Esophagus muscularis mucosa (tissue), 4 donors: Measurements from ENCODE around the gene TPM3. TPM values are rescaled to one million over a fixed set of nuclear protein-coding genes. Genes with fewer than 3 reads are reported as not detected.

Experiments used
- DNase-seq: peaks from one replicate; pipeline ENCODE4 v3.0.0-alpha.2; 2017; ENCODE audit errors: extremely low spot score
- H3K27ac ChIP-seq, 4 donors: fragments of 200-600 bp; sonication (generic); replicated peaks in 1 of 4; 1 replicate in 3 of 4; 2 replicates in 1 of 4; pipeline ENCODE4 v1.5.1; 2016 to 2019; ENCODE audit warnings: mild to moderate bottlenecking in 1 of 4
- H3K27me3 ChIP-seq, 4 donors: fragments of 200-600 bp; sonication (generic); one replicate each; pipeline versions ENCODE4 v1.5.1 to v1.6.0; 2016 to 2019
- H3K36me3 ChIP-seq, 4 donors: fragments of 200-600 bp; sonication (generic); one replicate each; pipeline ENCODE4 v1.5.1; 2016 to 2019
- H3K4me1 ChIP-seq, 4 donors: fragments of 200-600 bp; sonication (generic); one replicate each; pipeline ENCODE4 v1.5.1; 2016 to 2019
- H3K4me3 ChIP-seq, 4 donors: fragments of 200-600 bp; sonication (generic); 1 replicate in 2 of 4; 2 replicates in 2 of 4; pipeline ENCODE4 v1.5.1; 2016 to 2019; ENCODE audit warnings: mild to moderate bottlenecking in 4 of 4, moderate library complexity in 1 of 4
- H3K9me3 ChIP-seq, 4 donors: fragments of 200-600 bp; sonication (generic); 1 replicate in 3 of 4; 2 replicates in 1 of 4; pipeline ENCODE4 v1.5.1; 2016 to 2019
- CTCF ChIP-seq, 3 experiments: fragments of 200-600 bp in 2 of 3; fragments of 450-650 bp in 1 of 3; sonication (generic) in 2 of 3; IDR thresholded peaks; one replicate each; pipeline ENCODE4 v1.5.1; 2017 to 2019; ENCODE audit warnings: antibody characterized with exemption in 3 of 3, mild to moderate bottlenecking in 2 of 3, moderate library complexity in 1 of 3
- EP300 ChIP-seq: sonication (generic); formaldehyde crosslinking; IDR thresholded peaks from one replicate; pipeline ENCODE4 v1.6.1; 2017; ENCODE audit warnings: antibody characterized with exemption
- POLR2A ChIP-seq: fragments of 450-650 bp; IDR thresholded peaks from one replicate; pipeline ENCODE4 v1.6.1; 2017; ENCODE audit warnings: antibody characterized with exemption, moderate library complexity, mild to moderate bottlenecking, low read depth
- POLR2AphosphoS5 ChIP-seq, 2 donors: sonication (generic); formaldehyde crosslinking; IDR thresholded peaks; one replicate each; pipeline ENCODE4 v1.6.1; 2017; ENCODE audit warnings: antibody characterized with exemption in 2 of 2
- whole genome bisulfite sequencing: methylation state at CpG from one replicate; pipeline ENCODE4 v1.1.5; 2018; 5-methylcytosine and 5-hydroxymethylcytosine counted together
- intact Hi-C: fragments of 100-400 bp; cut with DNase I; formaldehyde crosslinking; loops from one replicate; pipeline ENCODE4 v1.15.1; 2023
- small RNA-seq, 3 donors: library from RNA; depleted of rRNA; stranded (forward); fragments of <200 nt; gene quantifications; one replicate each; pipeline ENCODE3, GENCODE V24; 2016
- total RNA-seq, 4 donors: library from RNA; depleted of rRNA; stranded (reverse); fragments of >200 nt; gene quantifications; one replicate each; pipeline versions ENCODE4 v1.1.0 to v1.2.1, GENCODE V29; 2016

The TPM3 gene
- total RNA-seq, 4 donors from 2014 or later = 75.6 to 205 (median 131) TPM

- Histone ChIP-seq H3K36me3 (no peaks in the 10 kb centered on the region), H3K27ac (no peak overlapping the region), H3K4me1 (no peaks in the 10 kb centered on the region), H3K4me3 (no peak overlapping the region), H3K27me3 (no peaks in the 10 kb centered on the region), H3K9me3 (no peaks in the 10 kb centered on the region)
- WGBS = 81% methylated on average over 5 of the region's 5 CpGs
- TF ChIP-seq POLR2A (no peak), CTCF (IDR thresholded peaks at IDR 0.05) (no peak), EP300 (no peak), POLR2AphosphoS5 (IDR thresholded peaks at IDR 0.05) (no peak)
- DNase-seq = no peak
- intact Hi-C loops = no loop called here
Measured at GRCh38 chr1:154117642-154118041, 74.3 kb downstream of the TPM3 start.

- TF ChIP-seq EP300 (no peak), POLR2A (no peak), CTCF (IDR thresholded peaks at IDR 0.05) (no peak), POLR2AphosphoS5 (IDR thresholded peaks at IDR 0.05) (no peak)
- Histone ChIP-seq H3K36me3 (no peaks in the 10 kb centered on the region), H3K4me3 (no peak overlapping the region), H3K4me1 (no peaks in the 10 kb centered on the region), H3K27ac (no peak overlapping the region), H3K27me3 (no peaks in the 10 kb centered on the region), H3K9me3 (no peaks in the 10 kb centered on the region)
- WGBS = 38% methylated on average over 1 of the region's 1 CpG
- intact Hi-C loops = no loop called here
- no peak for DNase-seq
Measured at GRCh38 chr1:154115180-154115579, 76.7 kb downstream of the TPM3 start.

Small RNA genes lying within 50 kb of the gene (small RNA-seq; reads per million reads assigned to genes)
- 0.25 to 0.56 (median 0.51) reads per million in 3 donors for gene MIR190B

Other genes with a start within 250 kb of the TPM3 start
- gene DENND4B, start 245.4 kb downstream of the TPM3 start, total RNA-seq = 10 to 100 TPM; 19.2 to 30.4 (median 26.2) TPM
- 10 to 100 TPM; 12.5 to 20.4 (median 17.6) TPM for gene CRTC2, start 233.5 kb downstream of the TPM3 start, total RNA-seq
- 100 to 1,000 TPM in 3 of 4 donors, 10 to 100 TPM in 1; 74.3 to 114 (median 104) TPM for gene SLC39A1, start 228.6 kb downstream of the TPM3 start, total RNA-seq
- 1 to 10 TPM; 2.9 to 7.6 (median 6.8) TPM for gene CREB3L4, start 224.2 kb downstream of the TPM3 start, total RNA-seq
- gene JTB, start 214.4 kb downstream of the TPM3 start, total RNA-seq = 100 to 1,000 TPM; 175 to 238 (median 216) TPM
- gene RAB13, start 205.8 kb downstream of the TPM3 start, total RNA-seq = 10 to 100 TPM; 41.1 to 56.3 (median 46.6) TPM
- 1,000 to 10,000 TPM; 1,242 to 3,317 (median 2,693) TPM for gene RPS27, start 201.3 kb downstream of the TPM3 start, total RNA-seq
- gene NUP210L, start 37.0 kb downstream of the TPM3 start, total RNA-seq = not detected
- gene CFAP141, start 14.2 kb upstream of the TPM3 start, total RNA-seq = not detected
- 10 to 100 TPM; 53.6 to 79.7 (median 63.4) TPM for gene UBAP2L, start 28.9 kb upstream of the TPM3 start, total RNA-seq
- 100 to 1,000 TPM in 2 of 4 donors, 10 to 100 TPM in 2; 71.0 to 127 (median 104) TPM for gene HAX1, start 80.5 kb upstream of the TPM3 start, total RNA-seq
- not detected for gene AQP10, start 129.0 kb upstream of the TPM3 start, total RNA-seq
- 100 to 1,000 TPM; 108 to 178 (median 128) TPM for gene ATP8B2, start 133.4 kb upstream of the TPM3 start, total RNA-seq
- 10 to 100 TPM; 44.4 to 61.1 (median 54.9) TPM for gene IL6R, start 213.2 kb upstream of the TPM3 start, total RNA-seq